ENCODE measurements around the gene HPSE. TPM values are rescaled to one million over a fixed set of nuclear protein-coding genes. Genes with fewer than 3 reads are reported as not detected.

The HPSE gene
- polyA plus RNA-seq, 3 donors = 21.2 to 65.8 (median 31.2) TPM

GRCh38 chr4:83360018-83360417 is 25.4 kb upstream of the HPSE start:
- no peaks in the 10 kb centered on the region for H3K27me3 ChIP-seq (ENCODE audit: control insufficient read depth in 2 of 2, insufficient read depth in 2 of 2, low read length in 2 of 2)
- Mint-ChIP-seq H3K4me3 (no peak overlapping the region), H3K4me1 (peaks cover 13% of the 10 kb centered on the region), H3K27ac (no peak overlapping the region), H3K27me3 (ENCODE audit: low read depth in 3 of 3) (peaks cover 3 to 6% (median 3%) of the 10 kb centered on the region in 3 donors), H3K9me3 (peaks cover 0 to 1% (median 0%) of the 10 kb centered on the region in 7 donors), H3K36me3 (no peaks in the 10 kb centered on the region)
- no peaks in the 10 kb centered on the region for H3K79me2 ChIP-seq (ENCODE audit: insufficient read depth, low read length)
- H3K4me1 ChIP-seq (ENCODE audit: control insufficient read depth in 1 of 2, insufficient read depth in 2 of 2, low read length in 2 of 2) = no peaks in the 10 kb centered on the region
- 94% methylated on average over 2 of the region's 4 CpGs for WGBS (ENCODE audit: insufficient coverage)
- no peaks in the 10 kb centered on the region for H4K20me1 ChIP-seq (ENCODE audit: insufficient read depth, low read length)
- H3K36me3 ChIP-seq (replicated peaks in 1 of 2; ENCODE audit: control insufficient read depth in 1 of 2, insufficient read depth in 2 of 2, low read length in 2 of 2) = no peaks in the 10 kb centered on the region
- H3K27ac ChIP-seq (ENCODE audit: low read depth in 1 of 2, low read length in 2 of 2) = no peak overlapping the region
- intact Hi-C loops (cut with micrococcal nuclease) = no loop called here
- H3K9ac ChIP-seq (ENCODE audit: insufficient read depth, low read length, poor library complexity, severe bottlenecking) = no peak overlapping the region
- no peaks in the 10 kb centered on the region for H3K9me3 ChIP-seq (replicated peaks in 1 of 2; ENCODE audit: control insufficient read depth in 1 of 2, insufficient read depth in 1 of 2, low read length in 2 of 2)
- DNase-seq = no peak
- H2AFZ ChIP-seq (ENCODE audit: insufficient read depth, low read depth, low read length, poor library complexity, severe bottlenecking) = no peak overlapping the region
- H3K4me2 ChIP-seq (replicated peaks; ENCODE audit: extremely low read depth, low read length, poor library complexity, severe bottlenecking) = no peak overlapping the region
- no peak overlapping the region for H3K4me3 ChIP-seq (replicated peaks in 1 of 3; ENCODE audit: low read depth in 2 of 3, low read length in 3 of 3)
- TF ChIP-seq CTCF (IDR thresholded peaks at IDR 0.05) = no peak

DNA sequence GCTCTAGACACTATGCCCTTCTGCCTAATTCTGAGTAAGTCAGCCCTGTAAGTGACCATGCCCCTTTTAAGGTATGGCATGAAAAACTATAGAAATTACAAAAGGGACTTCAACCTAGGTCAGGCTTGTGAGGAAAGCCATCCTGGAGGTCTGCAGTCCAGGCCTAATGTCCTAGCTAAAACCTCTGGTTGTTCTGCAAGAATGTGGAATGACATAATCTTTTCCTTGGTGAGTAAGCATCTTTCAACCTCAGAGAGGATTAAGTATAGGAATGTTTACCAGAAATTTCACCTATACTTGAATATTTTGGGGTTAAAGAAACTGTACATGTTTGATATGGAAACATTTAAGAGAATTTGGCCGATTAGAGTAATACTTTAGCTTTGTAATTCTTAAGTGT is 23.8 kb upstream of the HPSE start:
- peaks cover 0 to 4% (median 0%) of the 10 kb centered on the region in 3 donors for H3K27me3 Mint-ChIP-seq (ENCODE audit: low read depth in 3 of 3)
- H3K4me3 Mint-ChIP-seq = no peak overlapping the region
- H3K4me1 ChIP-seq (ENCODE audit: control insufficient read depth in 1 of 2, insufficient read depth in 2 of 2, low read length in 2 of 2) = no peaks in the 10 kb centered on the region
- no peak overlapping the region for H3K4me2 ChIP-seq (replicated peaks; ENCODE audit: extremely low read depth, low read length, poor library complexity, severe bottlenecking)
- H3K9me3 Mint-ChIP-seq = peaks cover 0 to 2% (median 0%) of the 10 kb centered on the region in 7 donors
- no peaks in the 10 kb centered on the region for H3K9me3 ChIP-seq (replicated peaks in 1 of 2; ENCODE audit: control insufficient read depth in 1 of 2, insufficient read depth in 1 of 2, low read length in 2 of 2)
- no peak overlapping the region for H3K9ac ChIP-seq (ENCODE audit: insufficient read depth, low read length, poor library complexity, severe bottlenecking)
- no peak overlapping the region for H3K27ac ChIP-seq (ENCODE audit: low read depth in 1 of 2, low read length in 2 of 2)
- intact Hi-C loops (cut with micrococcal nuclease) = no loop called here
- no peaks in the 10 kb centered on the region for H3K36me3 Mint-ChIP-seq
- H3K4me3 ChIP-seq (replicated peaks in 1 of 3; ENCODE audit: low read depth in 2 of 3, low read length in 3 of 3) = no peak overlapping the region
- peaks cover 10% of the 10 kb centered on the region for H3K4me1 Mint-ChIP-seq
- TF ChIP-seq CTCF (IDR thresholded peaks at IDR 0.05) = no peak
- no peak overlapping the region for H2AFZ ChIP-seq (ENCODE audit: insufficient read depth, low read depth, low read length, poor library complexity, severe bottlenecking)
- no CpG with 5 or more reads among the region's 1 CpG for WGBS (ENCODE audit: insufficient coverage)
- H3K27me3 ChIP-seq (ENCODE audit: control insufficient read depth in 2 of 2, insufficient read depth in 2 of 2, low read length in 2 of 2) = no peaks in the 10 kb centered on the region
- no peak overlapping the region for H3K27ac Mint-ChIP-seq
- no peaks in the 10 kb centered on the region for H4K20me1 ChIP-seq (ENCODE audit: insufficient read depth, low read length)
- H3K36me3 ChIP-seq (replicated peaks in 1 of 2; ENCODE audit: control insufficient read depth in 1 of 2, insufficient read depth in 2 of 2, low read length in 2 of 2) = no peaks in the 10 kb centered on the region
- H3K79me2 ChIP-seq (ENCODE audit: insufficient read depth, low read length) = no peaks in the 10 kb centered on the region
- no peak for DNase-seq
